ENCODE results near the gene SUMF1.

GRCh38 chr3:4411236-4411635 is 55.8 kb downstream of the SUMF1 start:
- TF ChIP-seq POLR2A (IDR thresholded peaks at IDR 0.05; ENCODE audit: low read depth) (no peak), CTCF (IDR thresholded peaks at IDR 0.05) (no peak), EP300 (IDR thresholded peaks at IDR 0.05) (no peak)

Measured in esophagus muscularis mucosa (tissue), 4 donors.